Measurements from ENCODE around the gene GJC2. TPM values are rescaled to one million over a fixed set of nuclear protein-coding genes. Genes with fewer than 3 reads are reported as not detected.
A peak's percentile ranks its signal among the peaks of the same experiment; 100 is the strongest.

The GJC2 gene
- polyA plus RNA-seq, 3 donors, result 0.15 TPM; not detected in 2

DNA sequence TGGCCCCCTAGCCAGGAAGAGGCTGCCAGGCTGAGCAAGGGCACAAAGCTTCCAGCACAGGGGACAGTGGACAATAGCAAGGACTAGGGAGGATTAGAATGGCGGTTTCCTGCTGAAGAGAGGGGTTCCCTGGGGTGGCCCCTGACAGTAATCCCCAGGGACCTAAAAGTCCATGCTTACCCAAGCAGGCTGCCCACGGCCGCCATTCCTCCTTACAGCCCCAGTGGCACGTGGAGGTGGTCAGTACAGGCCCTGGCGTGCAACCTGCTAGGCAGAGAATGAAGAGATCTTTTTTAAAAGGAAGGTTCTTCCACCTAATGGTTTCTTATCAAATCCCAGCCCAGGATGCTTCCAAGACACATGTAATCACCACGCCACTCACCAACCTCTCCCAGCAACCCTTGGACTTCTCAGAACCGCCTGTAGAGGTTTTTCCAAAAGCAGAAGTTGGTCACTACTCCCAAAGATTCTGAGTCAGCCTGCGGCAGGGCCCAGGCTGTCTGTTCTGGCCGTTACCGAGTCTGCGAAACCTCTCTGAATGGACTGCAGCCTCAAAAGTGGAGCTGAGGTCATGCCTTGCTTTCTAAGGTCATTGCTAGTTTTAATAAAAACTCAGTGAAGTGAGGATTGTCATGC lies 41.6 kb upstream of the GJC2 start:
- Mint-ChIP-seq H3K27ac (peak overlapping the region; percentile 89 to 97 (median 95)), H3K4me3 (peak overlapping the region; percentile 90 to 92), H3K9me3 (peaks cover 0 to 3% (median 1%) of the 10 kb centered on the region in 7 donors), H3K27me3 (ENCODE audit: low read depth in 3 of 3) (no peaks in the 10 kb centered on the region), H3K36me3 (peaks cover 13 to 21% of the 10 kb centered on the region in 2 donors), H3K4me1 (peaks cover 48% of the 10 kb centered on the region)
- intact Hi-C loops (cut with micrococcal nuclease), result loop anchor here (1.0 to 5.0 kb wide), 3 partner anchors 25 to 58 kb away; partner anchors contain the start of genes ARF1 (in 1 of the 2) and GUK1 (in 1 of the 2)
- Histone ChIP-seq H4K20me1 (ENCODE audit: insufficient read depth, low read length) (no peaks in the 10 kb centered on the region), H3K27ac (ENCODE audit: low read depth in 1 of 2, low read length in 2 of 2) (peak overlapping the region; percentile 81 to 98), H3K79me2 (ENCODE audit: insufficient read depth, low read length) (peaks cover 41% of the 10 kb centered on the region), H3K36me3 (replicated peaks in 1 of 2; ENCODE audit: control insufficient read depth in 1 of 2, insufficient read depth in 2 of 2, low read length in 2 of 2) (peaks cover 11 to 21% of the 10 kb centered on the region in 2 donors), H3K27me3 (ENCODE audit: control insufficient read depth in 2 of 2, insufficient read depth in 2 of 2, low read length in 2 of 2) (no peaks in the 10 kb centered on the region), H3K4me2 (replicated peaks; ENCODE audit: extremely low read depth, low read length, poor library complexity, severe bottlenecking) (peak overlapping the region; percentile 92), H3K9ac (ENCODE audit: insufficient read depth, low read length, poor library complexity, severe bottlenecking) (peak overlapping the region; percentile 93), H3K4me3 (replicated peaks in 1 of 3; ENCODE audit: low read depth in 2 of 3, low read length in 3 of 3) (peak overlapping the region; percentile 83 to 92 (median 91)), H3K9me3 (replicated peaks in 1 of 2; ENCODE audit: control insufficient read depth in 1 of 2, insufficient read depth in 1 of 2, low read length in 2 of 2) (no peaks in the 10 kb centered on the region), H3K4me1 (ENCODE audit: control insufficient read depth in 1 of 2, insufficient read depth in 2 of 2, low read length in 2 of 2) (peaks cover 36 to 53% of the 10 kb centered on the region in 2 donors), H2AFZ (ENCODE audit: insufficient read depth, low read depth, low read length, poor library complexity, severe bottlenecking) (no peak overlapping the region)
- DNase-seq, result peak; percentile 56 to 82 (median 78)
- TF ChIP-seq CTCF (IDR thresholded peaks at IDR 0.05), result no peak
- 48% methylated on average over 9 of the region's 11 CpGs for WGBS (ENCODE audit: insufficient coverage)

DNA sequence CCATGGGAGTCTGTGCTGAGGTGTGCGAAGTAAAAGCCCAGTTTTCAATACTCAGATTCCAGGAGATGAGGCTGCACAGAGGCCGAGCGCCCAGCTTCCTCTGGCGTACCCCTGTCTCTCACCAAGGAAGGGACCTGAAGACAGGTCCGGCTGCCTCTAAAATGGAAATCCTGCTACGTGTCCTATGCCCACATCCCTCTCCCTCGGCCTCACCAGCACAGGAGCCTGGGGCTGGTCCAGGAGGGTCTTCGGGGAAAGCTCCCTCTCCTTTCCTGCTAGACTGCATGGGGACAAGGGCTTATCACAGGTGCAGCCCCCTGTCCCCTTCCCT lies 41.0 kb upstream of the GJC2 start:
- H3K9me3 Mint-ChIP-seq, result peaks cover 0 to 3% (median 1%) of the 10 kb centered on the region in 7 donors
- peaks cover 32 to 48% of the 10 kb centered on the region in 2 donors for H3K4me1 ChIP-seq (ENCODE audit: control insufficient read depth in 1 of 2, insufficient read depth in 2 of 2, low read length in 2 of 2)
- H3K27me3 Mint-ChIP-seq (ENCODE audit: low read depth in 3 of 3), result no peaks in the 10 kb centered on the region
- H4K20me1 ChIP-seq (ENCODE audit: insufficient read depth, low read length), result no peaks in the 10 kb centered on the region
- intact Hi-C loops (cut with micrococcal nuclease), result loop anchor here (1.0 to 5.0 kb wide), 4 partner anchors 26 to 58 kb away; partner anchors contain the start of genes ARF1 (in 1 of the 2) and GUK1 (in 1 of the 2)
- DNase-seq, result peak in 1 of 3 donors; percentile 14
- peak overlapping the region; percentile 90 to 92 for H3K4me3 Mint-ChIP-seq
- peak overlapping the region; percentile 92 for H3K4me2 ChIP-seq (replicated peaks; ENCODE audit: extremely low read depth, low read length, poor library complexity, severe bottlenecking)
- H3K27ac ChIP-seq (ENCODE audit: low read depth in 1 of 2, low read length in 2 of 2), result peak overlapping the region; percentile 81 to 98
- peaks cover 13 to 21% of the 10 kb centered on the region in 2 donors for H3K36me3 Mint-ChIP-seq
- no peaks in the 10 kb centered on the region for H3K27me3 ChIP-seq (ENCODE audit: control insufficient read depth in 2 of 2, insufficient read depth in 2 of 2, low read length in 2 of 2)
- H3K4me1 Mint-ChIP-seq, result peaks cover 43% of the 10 kb centered on the region
- peak overlapping the region; percentile 89 to 97 (median 95) for H3K27ac Mint-ChIP-seq
- peak overlapping the region; percentile 60 for H2AFZ ChIP-seq (ENCODE audit: insufficient read depth, low read depth, low read length, poor library complexity, severe bottlenecking)
- 0% methylated on average over 7 of the region's 8 CpGs for WGBS (ENCODE audit: insufficient coverage)
- H3K36me3 ChIP-seq (replicated peaks in 1 of 2; ENCODE audit: control insufficient read depth in 1 of 2, insufficient read depth in 2 of 2, low read length in 2 of 2), result peaks cover 11 to 21% of the 10 kb centered on the region in 2 donors
- peak overlapping the region; percentile 93 for H3K9ac ChIP-seq (ENCODE audit: insufficient read depth, low read length, poor library complexity, severe bottlenecking)
- no peaks in the 10 kb centered on the region for H3K9me3 ChIP-seq (replicated peaks in 1 of 2; ENCODE audit: control insufficient read depth in 1 of 2, insufficient read depth in 1 of 2, low read length in 2 of 2)
- TF ChIP-seq CTCF (IDR thresholded peaks at IDR 0.05), result no peak
- H3K4me3 ChIP-seq (replicated peaks in 1 of 3; ENCODE audit: low read depth in 2 of 3, low read length in 3 of 3), result peak overlapping the region; percentile 83 to 92 (median 91)
- H3K79me2 ChIP-seq (ENCODE audit: insufficient read depth, low read length), result peaks cover 37% of the 10 kb centered on the region

Measured in CD14-positive monocyte (primary cell).